Measurements from ENCODE around the gene ZNF772. TPM values are rescaled to one million over a fixed set of nuclear protein-coding genes. Genes with fewer than 3 reads are reported as not detected.
"Not testable (repeated sequence)": the region's sequence is repeated elsewhere in the genome, so short reads cannot be mapped to it uniquely, and the experiment has no call there.

ZNF772 gene
- polyA plus RNA-seq, 1 donor (not counting 4 experiments of a cell fraction or from before 2014, with no cell fraction given): 5.2 TPM

DNA sequence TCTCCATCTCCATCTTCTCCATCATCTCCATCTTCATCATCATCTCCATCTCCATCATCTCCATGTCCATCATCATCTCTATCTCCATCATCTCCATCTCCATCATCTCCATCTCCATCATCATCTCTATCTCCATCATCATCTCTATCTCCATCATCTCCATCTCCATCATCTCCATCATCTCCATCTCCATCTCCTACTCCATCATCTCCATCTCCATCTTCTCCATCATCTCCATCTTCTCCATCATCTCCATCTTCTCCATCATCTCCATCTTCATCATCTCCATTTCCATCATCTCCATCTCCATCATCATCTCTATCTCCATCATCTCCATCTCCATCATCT lies 21.9 kb upstream of the ZNF772 start:
- DNase-seq (ENCODE audit: low read depth, low spot score); H4K20me1 ChIP-seq (ENCODE audit: control insufficient read depth, extremely low read depth, insufficient read depth, low read length); H2AFZ ChIP-seq (ENCODE audit: control insufficient read depth, low read length); H3K4me3 ChIP-seq (ENCODE audit: control insufficient read depth in 2 of 3, extremely low read depth in 1 of 3, insufficient read depth in 2 of 3, low read depth in 1 of 3, low read length in 3 of 3); H3K9me1 ChIP-seq (ENCODE audit: control insufficient read depth, extremely low read depth, insufficient read depth, low read length); dilution Hi-C loops (cut with MboI; ENCODE audit: extremely low pct_ligation_motif_present, low sequenced_read_pairs); H3K27me3 ChIP-seq (ENCODE audit: control insufficient read depth, extremely low read depth, insufficient read depth, low read length); FAIRE-seq; H3K4me2 ChIP-seq (ENCODE audit: control insufficient read depth, extremely low read depth, insufficient read depth, low read depth, low read length); H3K9me3 ChIP-seq (ENCODE audit: control insufficient read depth, low read depth, low read length); H3K4me1 ChIP-seq (ENCODE audit: control insufficient read depth, extremely low read depth, insufficient read depth, low read length); H3K9ac ChIP-seq (ENCODE audit: control insufficient read depth, extremely low read depth, insufficient read depth, low read length); H3K36me3 ChIP-seq (ENCODE audit: control insufficient read depth in 2 of 2, extremely low read depth in 1 of 2, insufficient read depth in 2 of 2, low read length in 2 of 2); H3K27ac ChIP-seq (ENCODE audit: control insufficient read depth, insufficient read depth, low read length): not testable (repeated sequence)
- H3K79me2 ChIP-seq (ENCODE audit: control insufficient read depth, insufficient read depth, low read length): peaks cover 34% of the 10 kb centered on the region

- peak overlapping the region; percentile 3 for H2AFZ ChIP-seq (ENCODE audit: control insufficient read depth, low read length)
- not testable (repeated sequence) for DNase-seq (ENCODE audit: low read depth, low spot score)
Observed at GRCh38 chr19:57488299-57488644, 10.9 kb upstream of the ZNF772 start.

GRCh38 chr19:57487477-57488298 lies 10.3 kb upstream of the ZNF772 start, which contains the start of gene ZNF419:
Gene ZNF419 (plus strand): TSS chr19:57487750. CDS start chr19:57487951, 201 bp downstream.
- H3K27me3 ChIP-seq (ENCODE audit: control insufficient read depth, extremely low read depth, insufficient read depth, low read length); H3K9me3 ChIP-seq (ENCODE audit: control insufficient read depth, low read depth, low read length); H3K4me1 ChIP-seq (ENCODE audit: control insufficient read depth, extremely low read depth, insufficient read depth, low read length); H4K20me1 ChIP-seq (ENCODE audit: control insufficient read depth, extremely low read depth, insufficient read depth, low read length); H3K9me1 ChIP-seq (ENCODE audit: control insufficient read depth, extremely low read depth, insufficient read depth, low read length); dilution Hi-C loops (cut with MboI; ENCODE audit: extremely low pct_ligation_motif_present, low sequenced_read_pairs): not testable (repeated sequence)
- Histone ChIP-seq H3K36me3 (ENCODE audit: control insufficient read depth in 2 of 2, extremely low read depth in 1 of 2, insufficient read depth in 2 of 2, low read length in 2 of 2) (peaks cover 10 to 15% of the 10 kb centered on the region in 2 experiments), H3K9ac (ENCODE audit: control insufficient read depth, extremely low read depth, insufficient read depth, low read length) (peak within 1 kb of the TSS; percentile 77), H3K4me3 (ENCODE audit: control insufficient read depth in 2 of 3, extremely low read depth in 1 of 3, insufficient read depth in 2 of 3, low read depth in 1 of 3, low read length in 3 of 3) (peak within 1 kb of the TSS; percentile 73 to 81 (median 75)), H3K79me2 (ENCODE audit: control insufficient read depth, insufficient read depth, low read length) (peaks cover 13% of the 10 kb centered on the region), H2AFZ (ENCODE audit: control insufficient read depth, low read length) (peak within 1 kb of the TSS; percentile 77), H3K4me2 (ENCODE audit: control insufficient read depth, extremely low read depth, insufficient read depth, low read depth, low read length) (peak within 1 kb of the TSS; percentile 68), H3K27ac (ENCODE audit: control insufficient read depth, insufficient read depth, low read length) (peak within 1 kb of the TSS; percentile 55)
- DNase-seq (ENCODE audit: low read depth, low spot score) (peak; percentile 72), FAIRE-seq (peak; percentile 78)

More at GRCh38 chr19:57488299-57488644, 10.9 kb upstream of the ZNF772 start:
- peaks cover 11 to 19% of the 10 kb centered on the region in 2 experiments for H3K36me3 ChIP-seq (ENCODE audit: control insufficient read depth in 2 of 2, extremely low read depth in 1 of 2, insufficient read depth in 2 of 2, low read length in 2 of 2)
- H3K4me1 ChIP-seq (ENCODE audit: control insufficient read depth, extremely low read depth, insufficient read depth, low read length); H3K27me3 ChIP-seq (ENCODE audit: control insufficient read depth, extremely low read depth, insufficient read depth, low read length); H4K20me1 ChIP-seq (ENCODE audit: control insufficient read depth, extremely low read depth, insufficient read depth, low read length); dilution Hi-C loops (cut with MboI; ENCODE audit: extremely low pct_ligation_motif_present, low sequenced_read_pairs); H3K9me1 ChIP-seq (ENCODE audit: control insufficient read depth, extremely low read depth, insufficient read depth, low read length); H3K9me3 ChIP-seq (ENCODE audit: control insufficient read depth, low read depth, low read length); FAIRE-seq; H3K27ac ChIP-seq (ENCODE audit: control insufficient read depth, insufficient read depth, low read length): not testable (repeated sequence)
- H3K9ac ChIP-seq (ENCODE audit: control insufficient read depth, extremely low read depth, insufficient read depth, low read length): peak overlapping the region; percentile 34
- peaks cover 13% of the 10 kb centered on the region for H3K79me2 ChIP-seq (ENCODE audit: control insufficient read depth, insufficient read depth, low read length)
- H3K4me2 ChIP-seq (ENCODE audit: control insufficient read depth, extremely low read depth, insufficient read depth, low read depth, low read length): peak overlapping the region; percentile 68
- H3K4me3 ChIP-seq (ENCODE audit: control insufficient read depth in 2 of 3, extremely low read depth in 1 of 3, insufficient read depth in 2 of 3, low read depth in 1 of 3, low read length in 3 of 3): peak overlapping the region; percentile 27 to 81 (median 69)

All from keratinocyte (primary cell).